ENCODE measurements around the gene TIMP2. TPM values are rescaled to one million over a fixed set of nuclear protein-coding genes. Genes with fewer than 3 reads are reported as not detected.
A peak's percentile ranks its signal among the peaks of the same experiment; 100 is the strongest.

The TIMP2 gene
- total RNA-seq, 1 experiment from 2014 or later: 29.0 TPM

DNA sequence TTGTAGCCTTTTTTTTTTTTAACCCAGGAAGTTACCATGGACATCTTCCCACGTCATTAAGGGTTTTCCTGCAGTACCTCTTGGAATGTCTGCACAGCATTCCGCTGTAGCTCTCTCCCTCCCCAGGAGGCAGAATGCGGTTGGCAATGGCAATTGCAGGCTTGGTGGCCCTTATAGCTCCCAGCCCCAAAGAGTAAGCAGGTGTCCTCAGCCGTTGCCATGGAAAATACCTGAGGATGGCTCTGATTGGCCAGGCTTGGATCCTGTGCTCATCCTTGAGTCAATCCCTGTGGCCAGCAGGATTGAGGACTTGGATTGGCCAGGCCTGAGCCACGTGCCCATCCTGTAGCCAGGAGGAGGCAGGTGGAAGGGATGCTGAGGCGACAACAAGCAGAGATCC is 15.5 kb upstream of the TIMP2 start:
- WGBS (ENCODE audit: extremely low coverage, insufficient read length, low lambda C conversion rate): no CpG with 5 or more reads among the region's 6 CpGs
- H2BK5ac ChIP-seq (ENCODE audit: insufficient read length, low read length): no peak overlapping the region
- no peak overlapping the region for H3K4ac ChIP-seq (ENCODE audit: low read depth, low read length)
- no peak overlapping the region for H3K27ac Mint-ChIP-seq
- H3K27ac ChIP-seq (ENCODE audit: insufficient read length, low read depth, low read length): no peak overlapping the region
- no peak overlapping the region for H2BK15ac ChIP-seq (ENCODE audit: low read depth, low read length)
- H4K20me1 ChIP-seq (ENCODE audit: control insufficient read depth, insufficient read depth, insufficient read length): no peaks in the 10 kb centered on the region
- no peaks in the 10 kb centered on the region for H3K27me3 ChIP-seq (ENCODE audit: insufficient read depth, low read length)
- H3K56ac ChIP-seq (ENCODE audit: insufficient read length, low read depth, low read length): no peak overlapping the region
- H3K4me1 ChIP-seq (ENCODE audit: insufficient read depth, low read length): no peaks in the 10 kb centered on the region
- no peaks in the 10 kb centered on the region for H3K79me1 ChIP-seq (ENCODE audit: insufficient read depth, low read depth, low read length, poor library complexity, severe bottlenecking)
- no peak overlapping the region for H3K14ac ChIP-seq (ENCODE audit: insufficient read depth, low read length)
- DNase-seq: peak; percentile 92
- H4K91ac ChIP-seq (ENCODE audit: insufficient read length, low read depth, low read length): no peak overlapping the region
- no peak overlapping the region for H4K8ac ChIP-seq (replicated peaks; ENCODE audit: insufficient read length, low read depth, low read length)
- H3K23me2 ChIP-seq (ENCODE audit: insufficient read length, low read depth, low read length, poor library complexity, severe bottlenecking): no peaks in the 10 kb centered on the region
- no peaks in the 10 kb centered on the region for H3K79me2 ChIP-seq (ENCODE audit: insufficient read depth, low read length)
- no peaks in the 10 kb centered on the region for H3K9me3 Mint-ChIP-seq
- no peak overlapping the region for H3K4me2 ChIP-seq (ENCODE audit: insufficient read depth, insufficient read length, low read length)
- no peaks in the 10 kb centered on the region for H3K36me3 Mint-ChIP-seq (ENCODE audit: insufficient read depth in 1 of 3, low read depth in 3 of 3)
- H2BK12ac ChIP-seq (ENCODE audit: insufficient read length, low read depth, low read length): no peak overlapping the region
- H3K4me1 Mint-ChIP-seq: peaks cover 0 to 12% of the 10 kb centered on the region in 2 experiments; a peak in 1 of 4 replicates
- no peak overlapping the region for H2BK20ac ChIP-seq (ENCODE audit: low read depth, low read length, poor library complexity, severe bottlenecking)
- TF ChIP-seq, protein P1, sequence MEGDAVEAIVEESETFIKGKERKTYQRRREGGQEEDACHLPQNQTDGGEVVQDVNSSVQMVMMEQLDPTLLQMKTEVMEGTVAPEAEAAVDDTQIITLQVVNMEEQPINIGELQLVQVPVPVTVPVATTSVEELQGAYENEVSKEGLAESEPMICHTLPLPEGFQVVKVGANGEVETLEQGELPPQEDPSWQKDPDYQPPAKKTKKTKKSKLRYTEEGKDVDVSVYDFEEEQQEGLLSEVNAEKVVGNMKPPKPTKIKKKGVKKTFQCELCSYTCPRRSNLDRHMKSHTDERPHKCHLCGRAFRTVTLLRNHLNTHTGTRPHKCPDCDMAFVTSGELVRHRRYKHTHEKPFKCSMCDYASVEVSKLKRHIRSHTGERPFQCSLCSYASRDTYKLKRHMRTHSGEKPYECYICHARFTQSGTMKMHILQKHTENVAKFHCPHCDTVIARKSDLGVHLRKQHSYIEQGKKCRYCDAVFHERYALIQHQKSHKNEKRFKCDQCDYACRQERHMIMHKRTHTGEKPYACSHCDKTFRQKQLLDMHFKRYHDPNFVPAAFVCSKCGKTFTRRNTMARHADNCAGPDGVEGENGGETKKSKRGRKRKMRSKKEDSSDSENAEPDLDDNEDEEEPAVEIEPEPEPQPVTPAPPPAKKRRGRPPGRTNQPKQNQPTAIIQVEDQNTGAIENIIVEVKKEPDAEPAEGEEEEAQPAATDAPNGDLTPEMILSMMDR (conservative IDR thresholded peaks at IDR 0.05): no peak
- no peak overlapping the region for H2BK120ac ChIP-seq (ENCODE audit: low read depth, low read length, poor library complexity, severe bottlenecking)
- no peak overlapping the region for H4K5ac ChIP-seq (ENCODE audit: insufficient read length, low read depth, low read length)
- no peak overlapping the region for H3K18ac ChIP-seq (ENCODE audit: insufficient read length, low read depth, low read length)
- H3K9ac ChIP-seq (ENCODE audit: extremely low read depth, insufficient read length, low read length): no peak overlapping the region
- peaks cover 11% of the 10 kb centered on the region for H3K27me3 Mint-ChIP-seq (ENCODE audit: low read depth)
- H3K9me3 ChIP-seq (ENCODE audit: control insufficient read depth, low read depth, low read length): no peaks in the 10 kb centered on the region
- no peak overlapping the region for H3K23ac ChIP-seq (ENCODE audit: insufficient read length, low read depth, low read length)
- H2AK5ac ChIP-seq (ENCODE audit: insufficient read length, low read length): no peak overlapping the region
- H2AFZ ChIP-seq (ENCODE audit: low read length): no peak overlapping the region
- no peak overlapping the region for H3K4me3 Mint-ChIP-seq
- H3T11ph ChIP-seq (ENCODE audit: low read length): no peak overlapping the region

All from H9 (cell line).